Measurements from ENCODE around the gene PSMD13. TPM values are rescaled to one million over a fixed set of nuclear protein-coding genes. Genes with fewer than 3 reads are reported as not detected.

PSMD13 gene
- total and polyA plus RNA-seq, 4 donors, result 48.8 to 56.7 (median 52.8) TPM

- Histone ChIP-seq H3K9ac (ENCODE audit: low read depth in 1 of 2, low read length in 2 of 2) (no peak overlapping the region), H3K27me3 (ENCODE audit: control insufficient read depth in 4 of 4, insufficient read depth in 4 of 4, low read length in 3 of 4) (no peaks in the 10 kb centered on the region), H3K27ac (ENCODE audit: low read depth in 1 of 2, low read length in 2 of 2) (no peak overlapping the region), H3K4me3 (ENCODE audit: low read depth in 1 of 3, low read length in 3 of 3) (no peak overlapping the region), H3K4me1 (ENCODE audit: control insufficient read depth in 4 of 4, insufficient read depth in 4 of 4, low read length in 3 of 4) (peaks cover 3 to 18% (median 13%) of the 10 kb centered on the region in 4 donors), H3K36me3 (ENCODE audit: control insufficient read depth in 4 of 4, insufficient read depth in 3 of 4, low read depth in 1 of 4, low read length in 3 of 4) (peaks cover 5 to 28% (median 9%) of the 10 kb centered on the region in 4 donors), H3K9me3 (ENCODE audit: control insufficient read depth in 4 of 4, low read length in 3 of 4) (no peaks in the 10 kb centered on the region)
- DNase-seq (ENCODE audit: low spot score), result no peak
- 78% methylated on average over 15 of the region's 15 CpGs for WGBS
- TF ChIP-seq FOXA1 (IDR thresholded peaks at IDR 0.05), result no peak
Measured at GRCh38 chr11:201966-202365, 34.8 kb upstream of the PSMD13 start.

- Histone ChIP-seq H3K27ac (ENCODE audit: low read depth in 1 of 2, low read length in 2 of 2) (no peak overlapping the region), H3K27me3 (ENCODE audit: control insufficient read depth in 4 of 4, insufficient read depth in 4 of 4, low read length in 3 of 4) (no peaks in the 10 kb centered on the region), H3K4me1 (ENCODE audit: control insufficient read depth in 4 of 4, insufficient read depth in 4 of 4, low read length in 3 of 4) (peaks cover 3 to 18% (median 13%) of the 10 kb centered on the region in 4 donors), H3K9me3 (ENCODE audit: control insufficient read depth in 4 of 4, low read length in 3 of 4) (no peaks in the 10 kb centered on the region), H3K36me3 (ENCODE audit: control insufficient read depth in 4 of 4, insufficient read depth in 3 of 4, low read depth in 1 of 4, low read length in 3 of 4) (peaks cover 5 to 28% (median 9%) of the 10 kb centered on the region in 4 donors), H3K4me3 (ENCODE audit: low read depth in 1 of 3, low read length in 3 of 3) (no peak overlapping the region), H3K9ac (ENCODE audit: low read depth in 1 of 2, low read length in 2 of 2) (no peak overlapping the region)
- 85% methylated on average over 8 of the region's 8 CpGs for WGBS
- TF ChIP-seq YY1 (IDR thresholded peaks at IDR 0.05), result no peak
- no peak for TF ChIP-seq RXRA (IDR thresholded peaks at IDR 0.05)
- TF ChIP-seq SP1 (IDR thresholded peaks at IDR 0.05), result no peak
- no peak for TF ChIP-seq JUND (IDR thresholded peaks at IDR 0.05)
- no peak for DNase-seq (ENCODE audit: low spot score)
Measured at GRCh38 chr11:202490-202889, 34.3 kb upstream of the PSMD13 start.

- DNase-seq (ENCODE audit: low spot score), result no peak
- Histone ChIP-seq H3K9me3 (ENCODE audit: control insufficient read depth in 4 of 4, low read length in 3 of 4) (no peaks in the 10 kb centered on the region), H3K27me3 (ENCODE audit: control insufficient read depth in 4 of 4, insufficient read depth in 4 of 4, low read length in 3 of 4) (no peaks in the 10 kb centered on the region), H3K4me3 (ENCODE audit: low read depth in 1 of 3, low read length in 3 of 3) (no peak overlapping the region), H3K27ac (ENCODE audit: low read depth in 1 of 2, low read length in 2 of 2) (no peak overlapping the region), H3K9ac (ENCODE audit: low read depth in 1 of 2, low read length in 2 of 2) (no peak overlapping the region), H3K36me3 (ENCODE audit: control insufficient read depth in 4 of 4, insufficient read depth in 3 of 4, low read depth in 1 of 4, low read length in 3 of 4) (peaks cover 5 to 28% (median 9%) of the 10 kb centered on the region in 4 donors), H3K4me1 (ENCODE audit: control insufficient read depth in 4 of 4, insufficient read depth in 4 of 4, low read length in 3 of 4) (peaks cover 3 to 23% (median 13%) of the 10 kb centered on the region in 4 donors)
- TF ChIP-seq RXRA (IDR thresholded peaks at IDR 0.05) (no peak), MAX (IDR thresholded peaks at IDR 0.05) (no peak), HNF4A (conservative IDR thresholded peaks at IDR 0.05) (no peak), TAF1 (conservative IDR thresholded peaks at IDR 0.05) (no peak), REST (IDR thresholded peaks at IDR 0.05) (no peak), NR2F2 (IDR thresholded peaks at IDR 0.05) (no peak), FOXA1 (IDR thresholded peaks at IDR 0.05) (no peak), JUND (IDR thresholded peaks at IDR 0.05) (no peak), RAD21 (IDR thresholded peaks at IDR 0.05) (no peak), GABPA (IDR thresholded peaks at IDR 0.05 in 1 of 2, conservative IDR thresholded peaks at IDR 0.05 in 1 of 2) (no peak), CTCF (IDR thresholded peaks at IDR 0.05; ENCODE audit: low read depth, low read length, missing input control) (no peak), EGR1 (IDR thresholded peaks at IDR 0.05; ENCODE audit: low read depth in 2 of 2) (no peak)
- WGBS, result 94% methylated on average over 7 of the region's 7 CpGs
Measured at GRCh38 chr11:203056-203944, 33.5 kb upstream of the PSMD13 start.

Measured in liver (tissue), 9 donors.